Neuronal stem cell (in vitro differentiated cells): Measurements from ENCODE around the gene NF2.

Experiments
- DNase-seq: peaks from one replicate; pipeline ENCODE4 v3.0.0-alpha.2; 2013; ENCODE audit warnings: low spot score
- H2AFZ ChIP-seq: one replicate; pipeline ENCODE4 v1.6.1; 2013; ENCODE audit warnings: mild to moderate bottlenecking, low read length, inconsistent platforms
- H2AK5ac ChIP-seq: 2 replicates; pipeline ENCODE4 v1.6.1; 2013; ENCODE audit warnings: low read depth, mild to moderate bottlenecking, inconsistent platforms, low read length, moderate library complexity, mixed read lengths
- H2BK120ac ChIP-seq: 2 replicates; pipeline ENCODE4 v1.6.1; 2013; ENCODE audit warnings: low read depth, mild to moderate bottlenecking, inconsistent platforms, low read length, moderate library complexity, mixed read lengths
- H2BK12ac ChIP-seq: one replicate; pipeline ENCODE4 v1.6.1; 2013; ENCODE audit warnings: low read length, inconsistent platforms
- H2BK15ac ChIP-seq: 2 replicates; pipeline ENCODE4 v1.6.1; 2013; ENCODE audit warnings: mild to moderate bottlenecking, low read length, inconsistent platforms, mixed read lengths
- H2BK5ac ChIP-seq: one replicate; pipeline ENCODE4 v1.6.1; 2013; ENCODE audit warnings: inconsistent platforms, mild to moderate bottlenecking, low read length, moderate library complexity
- H3K14ac ChIP-seq: one replicate; pipeline ENCODE4 v1.6.1; 2013; ENCODE audit warnings: low read length, inconsistent platforms
- H3K18ac ChIP-seq: 2 replicates; pipeline ENCODE4 v1.6.1; 2013; ENCODE audit warnings: low read length, inconsistent platforms
- H3K23ac ChIP-seq: 2 replicates; pipeline ENCODE4 v1.6.1; 2013; ENCODE audit warnings: low read depth, mild to moderate bottlenecking, mixed read lengths, low read length, inconsistent platforms; ENCODE audit not compliant: poor library complexity
- H3K27ac ChIP-seq: replicated peaks from 3 replicates; pipeline ENCODE4 v1.5.1; 2013; ENCODE audit warnings: low read length, inconsistent platforms
- H3K27me3 ChIP-seq, 3 experiments: 2 replicates each; pipeline ENCODE4 v1.6.1; 2013; ENCODE audit warnings: low read length in 3 of 3, mild to moderate bottlenecking in 2 of 3, inconsistent platforms in 1 of 3, low read depth in 1 of 3, mixed read lengths in 1 of 3, moderate library complexity in 1 of 3; ENCODE audit not compliant: control insufficient read depth in 3 of 3, insufficient read depth in 3 of 3
- H3K36me3 ChIP-seq, 2 donors: replicated peaks in 1 of 2; 2 replicates each; pipeline ENCODE4 v1.6.1; 2013; ENCODE audit warnings: low read length in 2 of 2; ENCODE audit not compliant: control insufficient read depth in 2 of 2, insufficient read depth in 2 of 2
- H3K4ac ChIP-seq: 2 replicates; pipeline ENCODE4 v1.6.1; 2013; ENCODE audit warnings: inconsistent platforms, mild to moderate bottlenecking, low read length, moderate library complexity
- H3K4me1 ChIP-seq, 2 donors: 1 replicate in 1 of 2; 2 replicates in 1 of 2; pipeline ENCODE4 v1.6.1; 2013; ENCODE audit warnings: low read length in 2 of 2, low read depth in 1 of 2; ENCODE audit not compliant: control insufficient read depth in 2 of 2, insufficient read depth in 1 of 2
- H3K4me2 ChIP-seq: one replicate; pipeline ENCODE4 v1.6.1; 2013; ENCODE audit warnings: mild to moderate bottlenecking, low read length, inconsistent platforms; ENCODE audit not compliant: insufficient read depth, poor library complexity, severe bottlenecking
- H3K4me3 ChIP-seq, 2 donors: 2 replicates each; pipeline ENCODE4 v1.5.1; 2013; ENCODE audit warnings: low read length in 2 of 2, mild to moderate bottlenecking in 2 of 2, inconsistent platforms in 1 of 2, moderate library complexity in 1 of 2
- H3K79me1 ChIP-seq: one replicate; pipeline ENCODE4 v1.6.1; 2013; ENCODE audit warnings: low read depth, mild to moderate bottlenecking, inconsistent platforms, low read length, moderate library complexity
- H3K9ac ChIP-seq: one replicate; pipeline ENCODE4 v1.6.1; 2013; ENCODE audit warnings: mild to moderate bottlenecking, low read depth, low read length, inconsistent platforms; ENCODE audit not compliant: poor library complexity
- H3K9me3 ChIP-seq, 2 donors: replicated peaks in 1 of 2; 2 replicates each; pipeline versions ENCODE3 to v1.6.1; 2013; ENCODE audit warnings: low read length in 2 of 2, mild to moderate bottlenecking in 2 of 2, inconsistent platforms in 1 of 2, low read depth in 1 of 2, mixed read lengths in 1 of 2, moderate library complexity in 1 of 2; ENCODE audit not compliant: control insufficient read depth in 2 of 2, insufficient read depth in 1 of 2
- H4K8ac ChIP-seq: one replicate; pipeline ENCODE4 v1.6.1; 2013; ENCODE audit warnings: low read depth, mild to moderate bottlenecking, inconsistent platforms, low read length, moderate library complexity
- H4K91ac ChIP-seq: one replicate; pipeline ENCODE4 v1.6.1; 2013; ENCODE audit warnings: low read length, low read depth, mild to moderate bottlenecking, inconsistent platforms; ENCODE audit not compliant: poor library complexity
- WGBS, 2 donors: extraction: QIAGEN DNeasy Blood & Tissue Kit; methylation state at CpG; one replicate each; pipeline ENCODE4 v1.1.7; 2013; ENCODE audit warnings: missing lambda C conversion rate in 2 of 2, mixed read lengths in 1 of 2; ENCODE audit not compliant: insufficient read length in 2 of 2, insufficient replicate concordance in 1 of 2; ENCODE audit errors: extremely low coverage in 2 of 2; 5-methylcytosine and 5-hydroxymethylcytosine counted together

The NF2 gene

GRCh38 chr22:29628996-29629902 is 25.8 kb downstream of the NF2 start:
- H3K79me1 ChIP-seq: no peaks in the 10 kb centered on the region
- no peaks in the 10 kb centered on the region for H3K9me3 ChIP-seq
- no peak overlapping the region for H2BK120ac ChIP-seq
- no peaks in the 10 kb centered on the region for H3K36me3 ChIP-seq
- H3K4ac ChIP-seq: no peak overlapping the region
- no peak overlapping the region for H3K14ac ChIP-seq
- no peak overlapping the region for H4K8ac ChIP-seq
- no peak overlapping the region for H3K4me3 ChIP-seq
- no peak overlapping the region for H2BK12ac ChIP-seq
- no peak overlapping the region for H3K27ac ChIP-seq
- no peak overlapping the region for H4K91ac ChIP-seq
- no peaks in the 10 kb centered on the region for H3K27me3 ChIP-seq
- H2BK5ac ChIP-seq: no peak overlapping the region
- H2AFZ ChIP-seq: no peak overlapping the region
- no peak overlapping the region for H3K23ac ChIP-seq
- H3K4me2 ChIP-seq: no peak overlapping the region
- H2AK5ac ChIP-seq: no peak overlapping the region
- H3K4me1 ChIP-seq: no peaks in the 10 kb centered on the region
- DNase-seq: no peak
- WGBS, 2 donors: no CpG with 5 or more reads among the region's 10 CpGs
- H3K9ac ChIP-seq: no peak overlapping the region
- no peak overlapping the region for H2BK15ac ChIP-seq
- H3K18ac ChIP-seq: no peak overlapping the region

GRCh38 chr22:29629903-29630516 is 26.6 kb downstream of the NF2 start:
- no peak overlapping the region for H3K27ac ChIP-seq
- no peak for DNase-seq

GRCh38 chr22:29630987-29631386 is 27.6 kb downstream of the NF2 start:
- H3K36me3 ChIP-seq: no peaks in the 10 kb centered on the region
- H3K27me3 ChIP-seq: no peaks in the 10 kb centered on the region
- H3K4me2 ChIP-seq: no peak overlapping the region
- no peak overlapping the region for H3K9ac ChIP-seq
- no peak overlapping the region for H2BK15ac ChIP-seq
- no peak overlapping the region for H2BK12ac ChIP-seq
- DNase-seq: no peak
- no peaks in the 10 kb centered on the region for H3K79me1 ChIP-seq
- no peak overlapping the region for H2BK5ac ChIP-seq
- no peak overlapping the region for H3K4me3 ChIP-seq
- no peak overlapping the region for H3K4ac ChIP-seq
- H3K14ac ChIP-seq: no peak overlapping the region
- H3K18ac ChIP-seq: no peak overlapping the region
- no peak overlapping the region for H2BK120ac ChIP-seq
- no peak overlapping the region for H2AK5ac ChIP-seq
- no peak overlapping the region for H3K27ac ChIP-seq
- no peak overlapping the region for H3K23ac ChIP-seq
- H4K91ac ChIP-seq: no peak overlapping the region
- H4K8ac ChIP-seq: no peak overlapping the region
- H3K4me1 ChIP-seq: no peaks in the 10 kb centered on the region
- H2AFZ ChIP-seq: no peak overlapping the region
- WGBS, 2 donors: no CpG with 5 or more reads among the region's 6 CpGs
- no peaks in the 10 kb centered on the region for H3K9me3 ChIP-seq

More at GRCh38 chr22:29629903-29630516, 26.6 kb downstream of the NF2 start:
- Histone ChIP-seq H3K79me1 (no peaks in the 10 kb centered on the region), H2BK12ac (no peak overlapping the region), H3K27me3 (no peaks in the 10 kb centered on the region), H3K9me3 (no peaks in the 10 kb centered on the region), H3K4me3 (no peak overlapping the region), H2AK5ac (no peak overlapping the region), H3K23ac (no peak overlapping the region), H3K18ac (no peak overlapping the region), H2BK5ac (no peak overlapping the region), H4K8ac (no peak overlapping the region), H3K4me2 (no peak overlapping the region), H2AFZ (no peak overlapping the region), H2BK120ac (no peak overlapping the region), H2BK15ac (no peak overlapping the region), H3K4ac (no peak overlapping the region), H3K9ac (no peak overlapping the region), H3K14ac (no peak overlapping the region), H3K4me1 (no peaks in the 10 kb centered on the region), H3K36me3 (no peaks in the 10 kb centered on the region), H4K91ac (no peak overlapping the region)
- no CpG with 5 or more reads among the region's 2 CpGs for WGBS, 2 donors

- Histone ChIP-seq H3K4me2 (no peak overlapping the region), H3K79me1 (no peaks in the 10 kb centered on the region), H4K91ac (no peak overlapping the region), H2BK120ac (no peak overlapping the region), H4K8ac (no peak overlapping the region), H3K27ac (no peak overlapping the region), H2BK12ac (no peak overlapping the region), H3K27me3 (no peaks in the 10 kb centered on the region), H3K4me3 (no peak overlapping the region), H3K18ac (no peak overlapping the region), H3K23ac (no peak overlapping the region), H2BK15ac (no peak overlapping the region), H3K4me1 (peaks cover 0 to 1% of the 10 kb centered on the region in 2 donors), H2AFZ (no peak overlapping the region), H3K9me3 (no peaks in the 10 kb centered on the region), H2BK5ac (no peak overlapping the region), H3K9ac (no peak overlapping the region), H3K4ac (no peak overlapping the region), H3K36me3 (no peaks in the 10 kb centered on the region), H2AK5ac (no peak overlapping the region), H3K14ac (no peak overlapping the region)
- no CpG with 5 or more reads among the region's 1 CpG for WGBS, 2 donors
- DNase-seq: no peak
Measured at GRCh38 chr22:29631725-29632124, 28.3 kb downstream of the NF2 start.
